ENCODE data around the gene IFT25. TPM values are rescaled to one million over a fixed set of nuclear protein-coding genes. Genes with fewer than 3 reads are reported as not detected.
A peak's percentile ranks its signal among the peaks of the same experiment; 100 is the strongest.
"Not testable (repeated sequence)": the region's sequence is repeated elsewhere in the genome, so short reads cannot be mapped to it uniquely, and the experiment has no call there.

Gene IFT25
- total and polyA plus RNA-seq, 10 donors: 23.7 to 38.1 (median 28.0) TPM

DNA sequence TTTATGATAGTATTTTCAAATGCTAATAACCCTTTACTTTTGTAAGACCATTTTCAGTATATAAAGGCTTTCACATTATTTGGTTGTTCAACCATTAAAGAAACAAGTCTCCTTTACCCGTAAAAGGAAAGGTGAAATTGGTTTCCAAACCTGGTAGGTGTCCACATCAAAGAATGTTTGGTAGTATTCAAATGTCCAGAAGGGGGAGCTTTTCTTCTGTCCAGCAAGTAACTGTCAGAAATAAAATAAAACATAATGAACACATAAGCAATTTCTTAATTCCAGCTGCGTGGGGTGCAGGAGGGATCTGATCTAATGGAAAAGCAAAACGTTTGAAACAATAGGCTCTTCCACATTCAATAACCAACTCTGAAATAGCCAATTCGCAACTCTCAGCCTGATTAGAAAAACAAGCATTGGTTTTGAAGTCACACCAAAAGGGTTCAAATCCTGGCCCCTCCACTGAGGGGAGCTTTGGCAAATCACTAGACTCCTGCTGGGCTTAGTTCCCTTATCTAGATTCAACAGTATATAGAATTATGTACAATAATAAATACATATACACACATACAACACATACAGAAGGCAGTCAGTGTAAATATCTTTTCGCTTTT is 66.9 kb downstream of the IFT25 start:
- intact Hi-C loops (cut with DNase I; ENCODE audit: low total_unique reads): no loop called here
- no peaks in the 10 kb centered on the region for H3K27me3 ChIP-seq (replicated peaks in 1 of 7)
- no peak overlapping the region for H3K4me3 ChIP-seq
- H3K4me1 ChIP-seq: peaks cover 0 to 6% (median 0%) of the 10 kb centered on the region in 6 donors
- no peak for DNase-seq
- no peak for TF ChIP-seq POLR2A (IDR thresholded peaks at IDR 0.05)
- TF ChIP-seq POLR2AphosphoS5 (IDR thresholded peaks at IDR 0.05): no peak
- TF ChIP-seq, protein P1, sequence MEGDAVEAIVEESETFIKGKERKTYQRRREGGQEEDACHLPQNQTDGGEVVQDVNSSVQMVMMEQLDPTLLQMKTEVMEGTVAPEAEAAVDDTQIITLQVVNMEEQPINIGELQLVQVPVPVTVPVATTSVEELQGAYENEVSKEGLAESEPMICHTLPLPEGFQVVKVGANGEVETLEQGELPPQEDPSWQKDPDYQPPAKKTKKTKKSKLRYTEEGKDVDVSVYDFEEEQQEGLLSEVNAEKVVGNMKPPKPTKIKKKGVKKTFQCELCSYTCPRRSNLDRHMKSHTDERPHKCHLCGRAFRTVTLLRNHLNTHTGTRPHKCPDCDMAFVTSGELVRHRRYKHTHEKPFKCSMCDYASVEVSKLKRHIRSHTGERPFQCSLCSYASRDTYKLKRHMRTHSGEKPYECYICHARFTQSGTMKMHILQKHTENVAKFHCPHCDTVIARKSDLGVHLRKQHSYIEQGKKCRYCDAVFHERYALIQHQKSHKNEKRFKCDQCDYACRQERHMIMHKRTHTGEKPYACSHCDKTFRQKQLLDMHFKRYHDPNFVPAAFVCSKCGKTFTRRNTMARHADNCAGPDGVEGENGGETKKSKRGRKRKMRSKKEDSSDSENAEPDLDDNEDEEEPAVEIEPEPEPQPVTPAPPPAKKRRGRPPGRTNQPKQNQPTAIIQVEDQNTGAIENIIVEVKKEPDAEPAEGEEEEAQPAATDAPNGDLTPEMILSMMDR (IDR thresholded peaks at IDR 0.05 in 8 of 11, conservative IDR thresholded peaks at IDR 0.05 in 3 of 11): peak in 8 of 11 experiments; percentile 15 to 68 (median 44)
- peaks cover 0 to 100% (median 58%) of the 10 kb centered on the region in 6 donors for H3K36me3 ChIP-seq
- WGBS, 5 donors: 55 to 64% (median 59%) methylated on average over 5 of the region's 5 CpGs
- H3K9me3 ChIP-seq: peaks cover 0 to 5% (median 2%) of the 10 kb centered on the region in 8 donors
- no peak overlapping the region for H3K27ac ChIP-seq

- intact Hi-C loops (cut with DNase I; ENCODE audit: low total_unique reads); DNase-seq; H3K4me1 ChIP-seq; H3K4me3 ChIP-seq; H3K9me3 ChIP-seq; H3K27me3 ChIP-seq (replicated peaks in 1 of 7); H3K27ac ChIP-seq: not testable (repeated sequence)
- WGBS, 5 donors: 96 to 100% (median 99%) methylated on average over 2 of the region's 2 CpGs
- H3K36me3 ChIP-seq: peaks cover 0 to 99% (median 62%) of the 10 kb centered on the region in 6 donors
Observed at GRCh38 chr1:53875150-53875549, 70.3 kb downstream of the IFT25 start.

DNA sequence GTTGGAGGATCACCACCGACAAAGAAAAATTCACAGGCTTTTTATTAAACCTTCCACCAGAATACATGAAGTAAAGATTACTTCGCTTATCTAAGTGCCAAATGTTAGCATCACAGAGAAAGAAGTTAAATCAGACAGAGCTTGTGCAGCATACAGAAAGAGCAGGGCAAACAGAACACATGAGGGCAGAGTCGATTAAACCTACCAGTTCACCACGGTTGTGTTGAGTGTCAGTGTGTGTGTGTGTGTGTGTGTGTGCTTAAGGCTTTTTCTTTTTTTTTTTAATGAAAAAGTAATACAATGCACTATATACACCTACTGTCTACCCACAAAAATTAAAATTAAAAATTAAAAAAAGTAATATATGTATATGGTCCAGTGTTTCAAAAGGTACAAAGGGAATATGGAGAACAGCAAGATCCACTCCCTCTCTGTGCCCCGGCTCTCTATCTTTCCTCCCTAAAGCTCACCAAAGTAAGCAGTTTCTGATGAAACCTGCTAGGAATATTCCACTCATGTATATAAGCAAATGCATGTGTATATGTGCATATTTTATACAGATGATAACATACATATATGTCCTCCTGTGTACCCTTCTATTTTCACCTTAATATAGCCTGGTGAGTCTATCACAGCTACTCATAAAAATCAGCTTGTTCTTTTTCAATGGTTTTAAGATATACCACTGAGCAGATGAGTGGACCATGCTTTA is 73.6 kb downstream of the IFT25 start:
- peaks cover 0 to 100% (median 58%) of the 10 kb centered on the region in 6 donors for H3K36me3 ChIP-seq

More for the DNA sequence above, 73.6 kb downstream of the IFT25 start:
- H3K4me1 ChIP-seq: peaks cover 0 to 7% (median 0%) of the 10 kb centered on the region in 6 donors
- H3K27ac ChIP-seq: no peak overlapping the region
- no peak overlapping the region for H3K4me3 ChIP-seq
- intact Hi-C loops (cut with DNase I; ENCODE audit: low total_unique reads): no loop called here
- DNase-seq: no peak
- no peaks in the 10 kb centered on the region for H3K27me3 ChIP-seq (replicated peaks in 1 of 7)
- TF ChIP-seq POLR2AphosphoS5 (IDR thresholded peaks at IDR 0.05) (no peak), POLR2A (IDR thresholded peaks at IDR 0.05) (no peak)
- TF ChIP-seq, protein P1 (IDR thresholded peaks at IDR 0.05 in 8 of 11, conservative IDR thresholded peaks at IDR 0.05 in 3 of 11): no peak
- H3K9me3 ChIP-seq: no peaks in the 10 kb centered on the region
- WGBS, 5 donors: 74 to 94% (median 83%) methylated on average over 5 of the region's 5 CpGs

Other genes with a start within 250 kb of the IFT25 start
- gene GLIS1, start 206.5 kb downstream of the IFT25 start, total RNA-seq: under 1 TPM in 3 of 7 donors, not detected in 4; 0.13 to 0.39 (median 0.28) TPM
- gene GLIS1, start 206.5 kb downstream of the IFT25 start, polyA plus RNA-seq: under 1 TPM in 2 of 3 donors, not detected in 1; 0.04 to 0.26 TPM
- 10 to 100 TPM in 3 of 7 donors, 1 to 10 TPM in 4; 8.0 to 18.2 (median 9.6) TPM for gene NDC1, start 107.4 kb downstream of the IFT25 start, total RNA-seq
- 1 to 10 TPM; 5.2 to 6.8 (median 5.9) TPM for gene NDC1, start 107.4 kb downstream of the IFT25 start, polyA plus RNA-seq
- 10 to 100 TPM; 19.5 to 39.7 (median 23.9) TPM for gene YIPF1, start 55.9 kb downstream of the IFT25 start, total RNA-seq
- gene YIPF1, start 55.9 kb downstream of the IFT25 start, polyA plus RNA-seq: 10 to 100 TPM; 15.2 to 19.8 (median 18.2) TPM
- 1 to 10 TPM in 1 of 7 donors, under 1 TPM in 3, not detected in 3; 0.17 to 1.6 (median 0.62) TPM for gene DIO1, start 51.5 kb downstream of the IFT25 start, total RNA-seq
- gene DIO1, start 51.5 kb downstream of the IFT25 start, polyA plus RNA-seq: under 1 TPM; 0.04 to 0.19 (median 0.09) TPM
- gene LRRC42, start 651 bp upstream of the IFT25 start, total RNA-seq: 10 to 100 TPM in 6 of 7 donors, 1 to 10 TPM in 1; 9.7 to 13.8 (median 11.6) TPM
- 1 to 10 TPM; 4.9 to 9.5 (median 5.5) TPM for gene LRRC42, start 651 bp upstream of the IFT25 start, polyA plus RNA-seq
- gene LDLRAD1, start 72.5 kb upstream of the IFT25 start, total RNA-seq: not detected
- not detected for gene LDLRAD1, start 72.5 kb upstream of the IFT25 start, polyA plus RNA-seq
- gene TMEM59, start 107.5 kb upstream of the IFT25 start, total RNA-seq: 100 to 1,000 TPM; 215 to 295 (median 231) TPM
- gene TMEM59, start 107.5 kb upstream of the IFT25 start, polyA plus RNA-seq: 100 to 1,000 TPM in 2 of 3 donors, 10 to 100 TPM in 1; 73.1 to 119 (median 111) TPM
- gene TCEANC2, start 107.9 kb upstream of the IFT25 start, total RNA-seq: 10 to 100 TPM in 2 of 7 donors, 1 to 10 TPM in 5; 4.9 to 12.7 (median 6.8) TPM
- 1 to 10 TPM; 1.9 to 2.7 (median 2.7) TPM for gene TCEANC2, start 107.9 kb upstream of the IFT25 start, polyA plus RNA-seq
- 1 to 10 TPM in 2 of 7 donors, under 1 TPM in 5; 0.23 to 1.6 (median 0.85) TPM for gene CDCP2, start 207.3 kb upstream of the IFT25 start, total RNA-seq
- gene CDCP2, start 207.3 kb upstream of the IFT25 start, polyA plus RNA-seq: not detected